SHP77 treated with DMSO at 0.1 percent for 48 hours (cell line): ENCODE results near the gene SYNJ2BP.
"Not testable (repeated sequence)": the region's sequence is repeated elsewhere in the genome, so short reads cannot be mapped to it uniquely, and the experiment has no call there.

Source experiments
- DNase-seq: peaks from one replicate; lab custom pipeline; 2025; lab: John Stamatoyannopoulos, UW

Gene SYNJ2BP, protein sequence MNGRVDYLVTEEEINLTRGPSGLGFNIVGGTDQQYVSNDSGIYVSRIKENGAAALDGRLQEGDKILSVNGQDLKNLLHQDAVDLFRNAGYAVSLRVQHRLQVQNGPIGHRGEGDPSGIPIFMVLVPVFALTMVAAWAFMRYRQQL

GRCh38 chr14:70416725-70417349, at the start of gene SYNJ2BP:
Gene SYNJ2BP (minus strand): TSS chr14:70417090. CDS start chr14:70416963, 127 bp downstream.
- DNase-seq, result peak; percentile 39

DNA sequence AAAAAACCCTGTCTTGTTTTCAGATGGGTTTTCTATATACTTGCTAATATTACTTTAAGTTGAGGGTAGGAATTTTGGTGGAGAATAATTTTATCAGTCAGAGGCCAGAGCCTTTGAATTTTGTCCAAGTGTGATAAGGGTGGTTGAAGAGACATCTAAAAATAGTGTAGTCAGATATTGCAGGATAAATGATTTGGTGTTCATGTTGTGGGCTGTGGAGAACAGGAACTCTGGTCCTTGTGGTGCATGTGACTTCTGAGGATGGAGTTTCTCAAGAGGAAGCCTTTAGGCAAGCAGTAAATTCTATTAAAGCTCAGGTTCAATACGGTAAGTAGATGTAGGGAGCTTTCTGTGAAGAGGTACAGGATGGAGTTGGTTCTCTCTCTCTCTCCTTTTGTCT, 37.8 kb upstream of the SYNJ2BP start:
- DNase-seq, result no peak

DNA sequence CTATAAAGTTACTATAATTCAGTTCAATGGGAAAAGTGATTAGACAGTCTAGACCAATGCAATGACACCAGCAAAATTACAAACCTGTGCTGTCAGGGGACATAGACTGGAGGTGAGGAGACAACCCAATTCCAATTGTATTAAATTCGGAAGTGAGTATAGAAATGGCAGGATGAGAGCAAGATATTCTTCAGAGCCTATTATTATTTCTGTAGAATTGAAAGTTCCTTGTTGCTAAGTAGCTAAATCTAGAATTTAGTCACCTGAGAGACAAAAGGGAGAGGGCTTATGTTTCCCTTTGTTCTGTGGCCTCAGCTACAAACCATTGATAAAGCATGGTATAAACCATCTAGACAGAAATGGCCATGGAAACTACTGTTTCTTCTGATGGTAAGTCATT, 35.0 kb upstream of the SYNJ2BP start, which contains the start of gene ADAM21:
Gene ADAM21 (plus strand): TSS at position 301 of the 400 bp plus-strand sequence. CDS start 5,326 bp downstream, outside the sequence.
- no peak for DNase-seq

DNA sequence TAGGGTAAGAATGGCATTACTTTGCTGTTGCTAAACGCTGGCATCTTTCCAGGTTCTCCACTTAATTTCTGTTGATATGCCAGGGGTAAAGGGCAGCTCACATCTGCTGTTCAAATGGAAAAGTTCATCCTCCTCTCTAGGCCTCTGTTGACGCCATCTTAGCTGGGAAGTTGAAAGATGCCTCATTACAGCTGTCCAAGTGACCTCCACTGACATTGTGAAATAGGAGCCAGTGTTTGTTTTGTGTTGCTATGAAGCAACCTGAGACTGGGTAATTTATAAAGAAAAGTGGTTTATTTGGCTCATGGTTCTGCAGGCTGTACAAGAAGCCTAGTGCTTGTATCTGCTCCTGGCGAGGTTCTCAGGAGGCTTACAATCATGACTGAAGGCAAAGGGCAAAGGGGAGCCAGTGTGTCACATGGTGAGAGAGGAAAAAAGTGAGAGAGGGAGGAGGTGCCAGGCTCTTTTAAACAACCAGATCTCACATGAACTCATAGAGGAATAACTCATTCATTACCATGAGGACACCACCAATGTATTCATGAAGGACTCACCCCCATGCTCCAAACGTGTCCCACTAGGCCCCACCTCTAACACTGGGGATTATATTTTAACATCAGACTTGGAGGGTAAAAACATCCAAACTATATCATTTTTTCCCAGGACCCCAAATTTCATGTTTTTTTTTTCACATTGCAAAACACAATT, 31.9 kb upstream of the SYNJ2BP start:
- peak; percentile 10 for DNase-seq

DNA sequence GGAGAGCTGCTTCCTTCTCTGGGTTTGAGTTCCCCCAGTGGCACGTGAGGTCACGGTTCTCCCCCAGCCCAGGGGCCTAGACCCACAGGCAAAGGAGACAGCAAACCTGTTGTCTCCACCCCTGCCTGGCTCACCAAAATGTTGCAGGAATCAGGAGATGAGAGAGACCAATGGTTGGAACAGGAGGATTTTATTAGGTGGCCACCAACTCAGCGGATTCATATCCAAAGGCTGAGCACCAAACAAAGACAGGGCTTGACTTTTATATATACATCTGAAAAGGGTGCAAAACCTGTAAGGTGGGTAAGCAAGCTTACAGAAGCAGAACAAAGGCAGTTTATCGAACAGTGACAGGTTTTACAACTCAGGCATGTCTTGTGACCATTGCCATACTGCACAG, 25.9 kb upstream of the SYNJ2BP start:
- DNase-seq, result no peak

- DNase-seq, result no peak
These were observed 24.8 kb upstream of the SYNJ2BP start for GRCh38 chr14:70441641-70442040.

- no peak for DNase-seq
These were observed 20.0 kb upstream of the SYNJ2BP start for GRCh38 chr14:70436867-70437266.

GRCh38 chr14:70426555-70426954, 9.7 kb upstream of the SYNJ2BP start:
- not testable (repeated sequence) for DNase-seq

DNA sequence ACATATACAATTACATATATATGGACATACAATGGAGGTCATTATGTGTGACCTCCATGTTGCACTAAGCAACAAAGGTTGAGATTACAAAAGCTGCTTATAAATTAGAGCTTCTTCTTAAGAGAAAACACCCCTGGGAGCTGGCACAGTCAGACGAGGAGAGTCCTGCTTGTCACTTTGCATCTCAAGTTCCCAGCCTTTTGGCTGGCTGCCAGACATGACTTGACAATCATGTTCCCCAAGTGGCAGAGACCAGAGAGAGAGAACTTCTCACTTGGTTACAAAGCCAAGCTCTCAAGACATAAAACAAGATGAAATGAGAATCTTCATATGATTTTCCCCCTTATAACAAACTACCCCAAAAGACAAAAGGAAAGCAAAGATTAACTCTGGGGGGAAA, 8.5 kb upstream of the SYNJ2BP start:
- DNase-seq, result no peak

GRCh38 chr14:70422538-70422937, 5.6 kb upstream of the SYNJ2BP start:
- no peak for DNase-seq

- not testable (repeated sequence) for DNase-seq
These were observed 2.5 kb upstream of the SYNJ2BP start for GRCh38 chr14:70419270-70419931.

GRCh38 chr14:70416338-70416724, 559 bp downstream of the SYNJ2BP start:
- DNase-seq, result no peak

- no peak for DNase-seq
These were observed 1.1 kb downstream of the SYNJ2BP start for GRCh38 chr14:70415788-70416187.

DNA sequence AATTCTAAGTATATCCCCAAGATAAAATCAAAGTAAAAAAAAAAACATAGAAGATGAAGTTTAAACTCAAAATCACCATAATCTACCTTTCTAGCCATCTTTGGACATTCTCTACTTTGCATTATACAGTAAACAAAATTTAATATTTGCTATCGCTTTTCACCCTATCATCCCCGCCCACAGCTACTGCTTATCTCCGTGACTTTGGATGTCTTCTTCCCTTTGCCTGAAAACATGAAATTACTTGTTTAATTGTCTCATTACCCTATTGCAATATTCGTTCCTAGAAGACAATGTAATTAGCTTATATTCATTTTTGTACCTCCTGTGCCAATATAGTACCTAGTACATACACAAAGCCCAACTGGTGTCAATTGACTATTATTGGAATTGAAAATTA, 9.3 kb downstream of the SYNJ2BP start:
- DNase-seq, result no peak

DNA sequence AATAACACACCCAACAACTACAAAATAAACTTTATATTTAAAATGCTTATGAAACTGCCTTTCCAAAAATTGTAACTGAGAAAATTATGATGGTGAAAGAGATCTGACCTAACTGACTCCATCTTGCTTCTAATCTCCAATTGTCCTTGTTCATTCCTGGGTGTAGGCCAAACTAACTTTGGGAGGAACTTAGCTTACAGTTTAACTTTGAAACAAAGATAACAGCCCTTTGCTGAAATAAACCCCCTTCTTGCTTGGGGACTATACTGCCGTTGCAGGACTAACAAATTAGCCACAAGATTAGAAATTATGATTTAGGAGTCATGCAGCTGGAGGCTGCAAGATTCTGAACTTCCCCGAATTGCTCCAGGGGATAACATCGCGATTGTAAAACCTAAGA, 10.7 kb downstream of the SYNJ2BP start:
- DNase-seq, result not testable (repeated sequence)

DNA sequence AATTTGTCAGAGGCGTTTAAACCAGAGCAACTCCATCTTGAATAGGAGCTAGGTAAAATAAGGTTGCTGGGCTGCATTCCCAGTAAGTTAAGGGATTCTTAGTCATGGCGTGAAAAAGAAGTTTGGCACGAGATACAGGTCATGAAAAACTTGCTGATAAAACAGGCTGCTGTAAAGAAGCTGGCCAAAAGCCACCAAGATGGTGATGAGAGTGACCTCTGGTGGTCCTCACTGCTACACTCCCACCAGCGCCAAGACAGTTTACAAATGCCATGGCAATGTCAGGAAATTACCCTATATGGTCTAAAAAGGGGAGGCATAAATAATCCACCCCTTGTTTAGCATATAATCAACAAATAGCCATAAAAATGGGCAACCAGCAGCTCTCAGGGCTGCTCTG, 13.6 kb downstream of the SYNJ2BP start:
- DNase-seq, result not testable (repeated sequence)

GRCh38 chr14:70401643-70402042, 15.2 kb downstream of the SYNJ2BP start:
- no peak for DNase-seq

DNA sequence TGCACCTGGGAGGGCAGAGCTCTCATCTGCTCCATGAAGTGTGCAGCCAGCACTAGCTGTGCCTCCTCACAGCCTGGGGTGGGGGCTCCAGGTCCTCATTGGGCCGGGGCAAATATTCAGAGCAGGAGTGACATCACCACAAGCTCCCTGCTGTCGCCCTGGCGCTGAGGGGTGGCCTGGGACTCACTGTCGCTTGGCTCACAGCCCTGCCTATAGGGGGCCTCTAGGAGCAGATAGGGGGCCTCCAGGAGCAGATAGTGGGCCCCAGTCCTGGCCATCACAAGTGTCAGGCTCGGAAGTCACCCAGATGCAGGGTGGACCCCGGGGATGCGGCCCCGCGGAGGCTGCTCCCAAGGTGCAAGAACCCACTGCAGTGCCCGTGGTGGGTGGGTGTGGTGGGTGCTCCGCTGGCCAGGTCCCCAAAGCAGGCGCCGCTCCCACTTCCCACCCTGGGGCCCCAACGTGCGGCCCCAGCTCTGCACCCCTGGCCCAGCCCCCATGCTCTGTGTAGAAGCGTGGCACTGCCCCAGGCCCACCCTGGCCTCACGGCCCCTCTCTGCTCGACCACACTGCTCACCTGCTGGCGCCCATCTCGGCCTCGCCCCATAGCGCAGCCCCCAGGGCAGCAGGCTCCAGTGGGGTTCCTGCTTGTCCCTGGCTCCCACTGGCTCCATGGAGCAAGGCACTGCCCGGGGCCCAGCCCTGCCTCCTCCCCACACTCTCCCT, 18.0 kb downstream of the SYNJ2BP start:
- no peak for DNase-seq

DNA sequence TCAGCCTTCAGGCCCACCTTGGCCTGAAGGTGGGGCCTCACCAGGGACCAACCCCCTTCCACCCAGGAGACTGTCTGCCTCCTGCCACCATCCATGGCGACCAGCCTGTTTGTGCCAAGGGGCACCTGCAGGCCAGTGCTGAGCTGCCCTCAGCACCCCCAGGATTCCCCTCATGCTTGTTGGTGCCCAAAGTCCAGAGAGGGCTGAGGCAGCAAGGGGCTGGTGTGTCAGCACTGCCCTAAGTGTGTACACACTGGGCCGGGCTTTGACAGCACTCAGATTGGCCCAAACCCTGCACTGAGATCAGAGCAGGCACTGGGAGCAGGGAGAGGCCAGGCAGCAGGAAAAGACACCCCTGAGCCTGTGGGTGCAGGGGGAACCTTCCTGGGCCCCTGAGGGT, 18.6 kb downstream of the SYNJ2BP start:
- DNase-seq, result no peak

DNA sequence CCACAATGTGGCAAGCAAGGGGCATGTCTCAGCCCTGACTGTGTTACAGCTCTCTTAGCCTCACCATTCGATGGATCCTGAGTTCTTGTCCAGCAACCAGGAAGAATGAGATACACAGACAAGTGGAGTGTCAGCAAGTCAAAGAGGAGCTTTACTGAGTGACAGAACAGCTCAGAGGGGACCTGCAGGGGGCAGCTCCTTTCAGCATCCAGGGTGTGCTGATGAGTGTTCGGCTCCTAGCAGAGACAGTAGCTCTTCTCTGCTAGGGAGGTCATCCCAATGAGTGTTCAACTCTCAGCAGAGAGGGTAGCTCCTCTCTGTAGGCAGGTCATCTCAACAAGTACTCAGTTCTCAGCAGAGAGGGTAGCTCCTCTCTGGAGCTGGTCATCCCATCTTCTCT, 19.1 kb downstream of the SYNJ2BP start:
- no peak for DNase-seq

DNA sequence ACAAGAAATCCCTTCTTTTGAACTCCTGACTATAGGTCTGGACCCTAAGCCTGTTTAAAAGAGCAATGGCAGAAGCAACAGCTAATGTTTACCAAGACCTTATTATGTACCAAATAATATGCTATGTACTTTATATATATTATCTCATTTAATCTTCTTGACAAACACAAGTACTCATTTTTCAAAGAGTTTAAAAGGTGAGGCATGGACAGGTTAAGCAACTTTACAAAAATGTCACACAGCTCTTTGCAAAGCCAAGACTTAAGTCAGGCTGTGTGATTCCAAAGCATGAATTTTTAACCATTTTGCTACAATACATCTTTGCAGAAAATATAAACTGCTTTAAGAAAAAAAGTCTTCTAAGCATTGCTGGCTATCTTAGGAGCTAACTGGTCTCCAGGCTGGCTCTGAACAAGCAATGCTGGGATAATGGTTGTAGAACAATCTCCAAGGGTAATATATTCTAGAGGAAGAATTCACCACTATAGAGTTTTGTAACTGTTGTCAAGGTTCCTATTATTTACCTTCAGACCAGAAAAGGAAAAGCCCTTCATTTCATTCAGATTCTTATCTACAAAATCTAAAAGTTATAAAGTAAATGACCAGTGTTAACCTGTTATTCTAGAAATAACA, 22.1 kb downstream of the SYNJ2BP start:
- no peak for DNase-seq

DNA sequence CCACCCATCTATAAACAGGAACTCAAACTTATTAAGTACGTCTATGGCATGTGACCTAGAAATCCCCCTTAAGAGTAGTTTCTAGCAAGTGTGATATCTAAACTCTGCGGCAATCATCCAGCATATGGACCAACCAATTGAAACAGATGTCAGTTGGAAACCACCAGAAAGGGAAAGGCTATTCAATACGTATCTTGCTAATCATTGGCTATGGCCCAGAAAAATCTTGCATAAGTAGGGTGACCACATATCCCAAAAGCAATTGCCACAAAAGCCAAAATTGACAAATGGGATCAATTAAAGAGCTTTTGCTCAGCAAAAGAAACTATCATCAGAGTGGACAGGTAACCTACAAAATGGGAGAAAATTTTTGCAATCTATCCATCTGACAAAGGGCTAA, 24.2 kb downstream of the SYNJ2BP start:
- no peak for DNase-seq
